ENCODE data around the gene DNAH7.
A peak's percentile ranks its signal among the peaks of the same experiment; 100 is the strongest.

The DNAH7 gene

GRCh38 chr2:195857132-195857531 lies 211.5 kb downstream of the DNAH7 start:
- no peak for DNase-seq

- no peak for DNase-seq
Measured at GRCh38 chr2:195850764-195851163, 217.9 kb downstream of the DNAH7 start.

- DNase-seq: peak in 1 of 2 donors; percentile 16
Measured at GRCh38 chr2:195848119-195848899, 220.3 kb downstream of the DNAH7 start.

GRCh38 chr2:195842932-195843331 lies 225.7 kb downstream of the DNAH7 start:
- DNase-seq: peak in 1 of 2 donors; percentile 3

- no peak for DNase-seq
Measured at GRCh38 chr2:195838002-195838401, 230.6 kb downstream of the DNAH7 start.

- DNase-seq: no peak
Measured at GRCh38 chr2:195836002-195836401, 232.6 kb downstream of the DNAH7 start.

- no peak for DNase-seq
Measured at GRCh38 chr2:195834836-195835235, 233.8 kb downstream of the DNAH7 start.

- no peak for DNase-seq
Measured at GRCh38 chr2:195830968-195831950, 237.4 kb downstream of the DNAH7 start.

- no peak for DNase-seq
Measured at GRCh38 chr2:195824478-195824877, 244.2 kb downstream of the DNAH7 start.

- DNase-seq: no peak
Measured at GRCh38 chr2:195823206-195823605, 245.4 kb downstream of the DNAH7 start.

GRCh38 chr2:195821566-195821932 lies 247.1 kb downstream of the DNAH7 start:
- no peak for DNase-seq

GRCh38 chr2:195820867-195821565 lies 247.6 kb downstream of the DNAH7 start:
- no peak for DNase-seq

- DNase-seq: no peak
Measured at GRCh38 chr2:195820373-195820772, 248.3 kb downstream of the DNAH7 start.

- no peak for DNase-seq
Measured at GRCh38 chr2:195819276-195819675, 249.4 kb downstream of the DNAH7 start.

GRCh38 chr2:195818526-195818925 lies 250.1 kb downstream of the DNAH7 start:
- no peak for DNase-seq

GRCh38 chr2:195818106-195818505 lies 250.5 kb downstream of the DNAH7 start:
- DNase-seq: no peak

GRCh38 chr2:195815083-195815482 lies 253.6 kb downstream of the DNAH7 start:
- DNase-seq: no peak

GRCh38 chr2:195813421-195813820 lies 255.2 kb downstream of the DNAH7 start:
- no peak for DNase-seq

- no peak for DNase-seq
Measured at GRCh38 chr2:195810340-195811098, 258.1 kb downstream of the DNAH7 start.

- no peak for DNase-seq
Measured at GRCh38 chr2:195808189-195808588, 260.4 kb downstream of the DNAH7 start.

GRCh38 chr2:195805283-195805976 lies 263.2 kb downstream of the DNAH7 start:
- DNase-seq: no peak

GRCh38 chr2:195795879-195796278 lies 272.8 kb downstream of the DNAH7 start:
- no peak for DNase-seq
